ENCODE results near the gene ADD3. TPM values are rescaled to one million over a fixed set of nuclear protein-coding genes. Genes with fewer than 3 reads are reported as not detected.

ADD3 gene
- total and polyA plus RNA-seq, 2 experiments from 2014 or later, result 96.9 to 114 TPM

GRCh38 chr10:109987452-109988211 lies 20.2 kb upstream of the ADD3 start:
- H3K4me3 ChIP-seq, result no peak overlapping the region
- no peak overlapping the region for H3K27ac ChIP-seq
- H3K27me3 ChIP-seq, result no peaks in the 10 kb centered on the region
- no peaks in the 10 kb centered on the region for H3K36me3 ChIP-seq
- no peak for TF ChIP-seq CTCF (IDR thresholded peaks at IDR 0.05; ENCODE audit: low read depth, low read length)
- peak in 1 of 2 donors; percentile 81 for DNase-seq (ENCODE audit: low read depth in 1 of 2, low spot score in 1 of 2)
- no peaks in the 10 kb centered on the region for H3K4me1 ChIP-seq (ENCODE audit: low read depth)
- H3K9me3 ChIP-seq (ENCODE audit: low read depth), result no peaks in the 10 kb centered on the region

DNA sequence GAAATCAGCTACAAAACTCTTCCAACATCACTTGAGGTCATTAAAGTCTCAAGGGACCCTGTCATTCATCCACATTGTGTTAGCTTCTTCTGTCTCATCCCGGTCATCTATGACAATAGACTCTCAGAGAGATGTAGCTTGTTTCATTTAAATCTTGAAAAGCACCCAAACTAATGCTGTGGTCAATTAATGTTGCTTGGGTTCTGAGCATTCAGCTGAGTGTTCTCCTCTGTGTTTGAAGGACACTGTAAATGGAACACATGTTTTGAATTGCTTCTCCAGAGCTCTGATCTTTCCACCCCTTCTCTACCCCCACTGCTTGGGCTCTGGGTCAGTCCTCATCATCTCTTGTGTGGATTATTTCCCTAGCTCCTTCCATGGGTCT lies 19.6 kb upstream of the ADD3 start:
- Histone ChIP-seq H3K9me3 (ENCODE audit: low read depth) (no peaks in the 10 kb centered on the region), H3K4me3 (no peak overlapping the region), H3K36me3 (no peaks in the 10 kb centered on the region), H3K27me3 (no peaks in the 10 kb centered on the region), H3K27ac (no peak overlapping the region), H3K4me1 (ENCODE audit: low read depth) (no peaks in the 10 kb centered on the region)
- no peak for TF ChIP-seq CTCF (IDR thresholded peaks at IDR 0.05; ENCODE audit: low read depth, low read length)
- no peak for DNase-seq (ENCODE audit: low read depth in 1 of 2, low spot score in 1 of 2)

DNA sequence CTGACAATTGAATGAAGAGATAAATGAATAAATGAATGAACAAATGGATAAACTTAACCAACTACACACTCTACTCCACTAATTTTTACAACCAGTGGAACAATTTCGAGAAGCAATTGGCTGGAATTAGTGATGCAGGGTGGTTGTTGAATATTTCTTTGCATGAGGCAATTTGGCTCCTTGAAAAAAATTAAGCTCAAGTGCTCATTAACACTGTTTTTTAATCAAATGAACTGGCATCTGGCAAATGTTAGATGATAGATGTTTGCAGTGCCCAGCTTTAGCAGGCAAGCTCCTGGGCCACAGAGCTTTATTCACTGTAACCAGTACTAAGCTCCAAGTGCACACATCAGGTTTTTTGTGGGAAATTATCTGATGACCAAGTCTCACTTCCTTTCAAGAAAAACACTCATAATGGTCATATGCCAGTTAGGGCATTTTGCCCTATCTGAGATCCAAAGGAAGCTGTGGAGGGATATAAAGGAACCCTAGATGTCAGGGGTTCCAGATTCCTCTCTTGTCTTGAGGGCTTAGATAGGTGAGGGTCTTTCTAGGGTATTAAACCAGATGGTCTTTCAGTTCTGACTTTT lies 16.4 kb upstream of the ADD3 start:
- H3K9me3 ChIP-seq (ENCODE audit: low read depth), result no peaks in the 10 kb centered on the region
- no peak for TF ChIP-seq CTCF (IDR thresholded peaks at IDR 0.05; ENCODE audit: low read depth, low read length)
- no peak overlapping the region for H3K27ac ChIP-seq
- no peaks in the 10 kb centered on the region for H3K4me1 ChIP-seq (ENCODE audit: low read depth)
- H3K27me3 ChIP-seq, result no peaks in the 10 kb centered on the region
- DNase-seq (ENCODE audit: low read depth in 1 of 2, low spot score in 1 of 2), result no peak
- H3K36me3 ChIP-seq, result no peaks in the 10 kb centered on the region
- H3K4me3 ChIP-seq, result no peak overlapping the region

- DNase-seq (ENCODE audit: low read depth in 1 of 2, low spot score in 1 of 2), result peak in 1 of 2 donors; percentile 81
- H3K9me3 ChIP-seq (ENCODE audit: low read depth), result no peaks in the 10 kb centered on the region
- no peaks in the 10 kb centered on the region for H3K36me3 ChIP-seq
- H3K4me3 ChIP-seq, result no peak overlapping the region
- no peaks in the 10 kb centered on the region for H3K27me3 ChIP-seq
- TF ChIP-seq CTCF (IDR thresholded peaks at IDR 0.05; ENCODE audit: low read depth, low read length), result no peak
- no peaks in the 10 kb centered on the region for H3K4me1 ChIP-seq (ENCODE audit: low read depth)
- H3K27ac ChIP-seq, result peak overlapping the region; percentile 22
Measured at GRCh38 chr10:109992485-109992884, 15.3 kb upstream of the ADD3 start.

- Histone ChIP-seq H3K27ac (no peak overlapping the region), H3K4me3 (no peak overlapping the region), H3K36me3 (no peaks in the 10 kb centered on the region), H3K27me3 (no peaks in the 10 kb centered on the region), H3K4me1 (ENCODE audit: low read depth) (peaks cover under 1% of the 10 kb centered on the region), H3K9me3 (ENCODE audit: low read depth) (no peaks in the 10 kb centered on the region)
- no peak for DNase-seq (ENCODE audit: low read depth in 1 of 2, low spot score in 1 of 2)
- no peak for TF ChIP-seq CTCF (IDR thresholded peaks at IDR 0.05; ENCODE audit: low read depth, low read length)
Measured at GRCh38 chr10:109993551-109994330, 14.0 kb upstream of the ADD3 start.

Data from cardiac muscle cell (in vitro differentiated cells and primary cell).